A673 (cell line): ENCODE data around the gene COMT.

Experiments used
- EZH2 ChIP-seq: fragments of 200-600 bp; sonication (generic); IDR thresholded peaks from 2 replicates; pipeline ENCODE4 v1.6.1; 2017; ENCODE audit warnings: borderline replicate concordance, low read depth, mild to moderate bottlenecking, mixed read lengths, antibody characterized with exemption, low read length; ENCODE audit not compliant: poor library complexity, severe bottlenecking
- TF ChIP-seq, protein P1 (sequence below): fragments of 300-800, 200-600 bp; sonication (generic); conservative IDR thresholded peaks from 2 replicates; pipeline ENCODE4 v1.5.1; 2017; ENCODE audit warnings: low read depth, mild to moderate bottlenecking, antibody characterized with exemption, low read length, moderate library complexity, mixed read lengths

DNA sequence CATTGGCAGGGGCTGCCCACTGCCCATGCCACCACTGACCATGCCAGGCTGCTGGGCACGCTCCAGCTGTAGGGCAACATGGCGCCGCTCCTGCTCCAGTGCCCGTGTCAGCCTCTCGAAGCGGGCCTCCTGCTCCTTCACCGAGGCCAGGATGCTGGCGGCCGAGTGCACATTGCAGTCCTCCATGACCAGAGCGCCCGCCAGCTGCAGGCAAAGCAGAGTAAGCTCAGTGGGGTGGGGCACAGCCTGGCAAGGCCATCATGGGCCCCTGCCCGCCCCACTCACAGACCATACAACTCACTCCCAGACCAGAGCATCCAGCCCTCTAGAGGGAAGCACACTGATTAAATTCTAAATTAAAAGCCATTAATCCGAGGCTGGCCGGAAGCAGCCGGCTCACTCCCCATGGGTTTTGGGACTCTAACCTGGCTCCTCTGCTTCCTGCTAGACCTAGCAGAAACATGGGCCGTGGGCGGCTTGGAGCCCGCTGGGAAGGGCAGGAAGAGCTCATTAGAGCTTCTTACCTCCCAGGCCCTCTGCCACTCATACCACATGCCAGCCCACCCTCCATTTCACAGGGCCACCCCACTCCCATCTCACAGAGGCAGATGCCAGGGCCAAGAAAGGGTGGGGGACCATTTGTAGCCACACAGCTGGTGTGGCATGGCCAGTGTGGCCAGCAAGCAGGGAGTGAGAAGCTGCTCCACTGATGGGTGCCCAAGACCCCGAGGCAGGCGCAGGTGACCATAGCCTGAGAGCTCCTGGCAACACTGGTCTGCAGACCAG lies 49.2 kb downstream of the COMT start:
- TF ChIP-seq, protein P1, sequence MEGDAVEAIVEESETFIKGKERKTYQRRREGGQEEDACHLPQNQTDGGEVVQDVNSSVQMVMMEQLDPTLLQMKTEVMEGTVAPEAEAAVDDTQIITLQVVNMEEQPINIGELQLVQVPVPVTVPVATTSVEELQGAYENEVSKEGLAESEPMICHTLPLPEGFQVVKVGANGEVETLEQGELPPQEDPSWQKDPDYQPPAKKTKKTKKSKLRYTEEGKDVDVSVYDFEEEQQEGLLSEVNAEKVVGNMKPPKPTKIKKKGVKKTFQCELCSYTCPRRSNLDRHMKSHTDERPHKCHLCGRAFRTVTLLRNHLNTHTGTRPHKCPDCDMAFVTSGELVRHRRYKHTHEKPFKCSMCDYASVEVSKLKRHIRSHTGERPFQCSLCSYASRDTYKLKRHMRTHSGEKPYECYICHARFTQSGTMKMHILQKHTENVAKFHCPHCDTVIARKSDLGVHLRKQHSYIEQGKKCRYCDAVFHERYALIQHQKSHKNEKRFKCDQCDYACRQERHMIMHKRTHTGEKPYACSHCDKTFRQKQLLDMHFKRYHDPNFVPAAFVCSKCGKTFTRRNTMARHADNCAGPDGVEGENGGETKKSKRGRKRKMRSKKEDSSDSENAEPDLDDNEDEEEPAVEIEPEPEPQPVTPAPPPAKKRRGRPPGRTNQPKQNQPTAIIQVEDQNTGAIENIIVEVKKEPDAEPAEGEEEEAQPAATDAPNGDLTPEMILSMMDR, result no peak
- no peak for TF ChIP-seq EZH2
